ENCODE measurements around the gene CELF4.

DNA sequence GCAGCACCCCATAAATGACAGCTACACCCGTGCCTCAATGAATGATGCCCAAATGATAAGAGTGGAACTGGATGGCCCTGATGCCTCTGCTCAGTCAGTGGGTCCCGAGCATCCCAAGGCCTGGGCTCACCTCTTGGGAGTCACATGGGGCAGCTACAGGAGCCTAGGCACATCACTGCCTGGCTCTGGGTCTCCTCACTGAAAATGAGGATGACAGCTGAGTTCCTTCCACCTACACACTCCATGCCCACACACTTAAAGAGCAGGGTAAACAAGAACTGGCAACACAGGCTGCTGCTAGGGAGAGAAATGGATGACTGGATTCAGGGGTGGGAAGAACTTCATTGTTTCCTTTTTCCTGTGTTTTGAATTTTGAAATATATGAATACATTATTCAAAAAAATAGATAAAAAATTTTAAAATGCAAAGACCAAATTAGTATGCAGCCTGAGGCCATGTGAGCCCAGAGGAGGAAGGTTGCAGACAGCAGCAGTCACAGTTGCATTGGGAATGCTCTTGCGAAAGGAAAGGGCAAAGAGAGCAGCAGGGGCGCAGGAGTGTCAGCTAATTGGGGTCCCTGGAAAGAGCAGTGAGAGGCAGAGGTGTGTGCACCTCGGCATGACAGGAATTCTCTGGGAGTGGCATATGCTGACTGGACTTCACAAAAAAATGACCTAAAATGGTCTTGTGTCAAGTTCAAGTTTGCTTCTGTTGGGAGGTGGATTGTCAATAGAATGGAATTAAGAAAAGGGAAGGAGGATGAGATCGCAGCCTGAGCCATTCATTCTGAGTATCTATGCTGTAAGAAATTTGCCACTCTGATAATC, 327.1 kb downstream of the CELF4 start:
- TF ChIP-seq CTCF (IDR thresholded peaks at IDR 0.05): no peak
- TF ChIP-seq POLR2A (IDR thresholded peaks at IDR 0.05): no peak
